AG08396 (cell line): ENCODE results near the gene MAML2.

ENCODE experiments used
- DNase-seq: peaks from one replicate; pipeline ENCODE4 v3.0.0; 2012; ENCODE audit warnings: low spot score, mixed read lengths

Gene MAML2

GRCh38 chr11:96067160-96067559 lies 275.8 kb downstream of the MAML2 start:
- DNase-seq: no peak

GRCh38 chr11:96065379-96065778 lies 277.6 kb downstream of the MAML2 start:
- no peak for DNase-seq

- no peak for DNase-seq
Measured at GRCh38 chr11:96063886-96064285, 279.1 kb downstream of the MAML2 start.

- no peak for DNase-seq
Measured at GRCh38 chr11:96063053-96063452, 279.9 kb downstream of the MAML2 start.

- no peak for DNase-seq
Measured at GRCh38 chr11:96062134-96062533, 280.9 kb downstream of the MAML2 start.

- DNase-seq: no peak
Measured at GRCh38 chr11:96061730-96062129, 281.3 kb downstream of the MAML2 start.

GRCh38 chr11:96061069-96061468 lies 281.9 kb downstream of the MAML2 start:
- DNase-seq: no peak

- no peak for DNase-seq
Measured at GRCh38 chr11:96057502-96057901, 285.5 kb downstream of the MAML2 start.

- DNase-seq: no peak
Measured at GRCh38 chr11:96056576-96056975, 286.4 kb downstream of the MAML2 start.

GRCh38 chr11:96055706-96056387 lies 287.1 kb downstream of the MAML2 start:
- peak; percentile 43 for DNase-seq

GRCh38 chr11:96054870-96055705 lies 287.9 kb downstream of the MAML2 start:
- no peak for DNase-seq

- no peak for DNase-seq
Measured at GRCh38 chr11:96052921-96053651, 289.9 kb downstream of the MAML2 start.

- no peak for DNase-seq
Measured at GRCh38 chr11:96051820-96052219, 291.2 kb downstream of the MAML2 start.

GRCh38 chr11:96050435-96051182 lies 292.4 kb downstream of the MAML2 start:
- no peak for DNase-seq

- DNase-seq: no peak
Measured at GRCh38 chr11:96049426-96049825, 293.6 kb downstream of the MAML2 start.

GRCh38 chr11:96045622-96046456 lies 297.2 kb downstream of the MAML2 start:
- peak; percentile 64 for DNase-seq

GRCh38 chr11:96044747-96045146 lies 298.2 kb downstream of the MAML2 start:
- DNase-seq: no peak

- no peak for DNase-seq
Measured at GRCh38 chr11:96044311-96044710, 298.7 kb downstream of the MAML2 start.

- no peak for DNase-seq
Measured at GRCh38 chr11:96043291-96043690, 299.7 kb downstream of the MAML2 start.

GRCh38 chr11:96038046-96038445 lies 304.9 kb downstream of the MAML2 start:
- DNase-seq: no peak

GRCh38 chr11:96037405-96037949 lies 305.5 kb downstream of the MAML2 start:
- peak; percentile 41 for DNase-seq
